Upper lobe of left lung (tissue), 6 donors: Measurements from ENCODE around the gene TEDC1. TPM values are rescaled to one million over a fixed set of nuclear protein-coding genes. Genes with fewer than 3 reads are reported as not detected.

Source experiments
- ATAC-seq, 2 donors: fragments of 200-7000 bp; cut with Tn5 transposase; one replicate each; pipeline ENCODE4 v1.9.1; 2022; ENCODE audit warnings: mild to moderate bottlenecking in 2 of 2, moderate library complexity in 2 of 2; ENCODE audit not compliant: low FRiP score in 2 of 2
- DNase-seq, 2 donors: peaks; one replicate each; pipeline ENCODE4 v3.0.0-alpha.2; 2019 to 2020
- H3K27ac ChIP-seq, 4 donors: fragments of 200-600 bp; sonication (generic); one replicate each; pipeline ENCODE4 v1.5.1; 2016 to 2019
- H3K27me3 ChIP-seq, 4 donors: fragments of 200-600 bp; sonication (generic); one replicate each; pipeline ENCODE4 v1.5.1; 2017 to 2019
- H3K36me3 ChIP-seq, 4 donors: fragments of 200-600 bp; sonication (generic); one replicate each; pipeline ENCODE4 v1.5.1; 2016 to 2019
- H3K4me1 ChIP-seq, 4 donors: fragments of 200-600 bp; sonication (generic); one replicate each; pipeline ENCODE4 v1.5.1; 2018 to 2019
- H3K4me3 ChIP-seq, 4 donors: fragments of 200-600 bp; sonication (generic); one replicate each; pipeline ENCODE4 v1.5.1; 2017 to 2019; ENCODE audit warnings: mild to moderate bottlenecking in 2 of 4, moderate library complexity in 1 of 4
- H3K9me3 ChIP-seq, 4 donors: fragments of 200-600 bp; sonication (generic); one replicate each; pipeline ENCODE4 v1.5.1; 2018 to 2019
- CTCF ChIP-seq, 6 experiments: fragments of 450-650 bp in 4 of 6; fragments of 200-600 bp in 2 of 6; sonication (generic) in 2 of 6; IDR thresholded peaks; one replicate each; pipeline ENCODE4 v1.5.1; 2016 to 2019; ENCODE audit warnings: antibody characterized with exemption in 6 of 6
- EP300 ChIP-seq, 4 donors: sonication (generic); formaldehyde crosslinking; IDR thresholded peaks; one replicate each; pipeline ENCODE4 v1.5.1; 2017; ENCODE audit warnings: antibody characterized with exemption in 4 of 4, control low read depth in 2 of 4
- POLR2A ChIP-seq, 4 donors: fragments of 450-650 bp; IDR thresholded peaks; one replicate each; pipeline ENCODE4 v1.5.1; 2016 to 2017; ENCODE audit warnings: antibody characterized with exemption in 4 of 4, mild to moderate bottlenecking in 2 of 4
- POLR2AphosphoS5 ChIP-seq, 2 donors: sonication (generic); formaldehyde crosslinking; IDR thresholded peaks; one replicate each; pipeline ENCODE4 v1.5.1; 2017; ENCODE audit warnings: antibody characterized with exemption in 2 of 2
- WGBS, 2 donors: methylation state at CpG; one replicate each; pipeline ENCODE4 v1.1.5; 2017 to 2018; 5-methylcytosine and 5-hydroxymethylcytosine counted together
- total RNA-seq, 6 donors: library from RNA; depleted of rRNA in 4 of 6; stranded (reverse); fragments of >200 nt in 4 of 6; gene quantifications; one replicate each; pipeline versions ENCODE4 v1.1.0 to v1.2.1, GENCODE V29; 2016 to 2021
- donor health status: DM: no; HTN: no; CAD: no; lungs with moderate emphysema.
- donor health status: DM: no; HTN: yes; CAD: no; lungs with severe emphysema.

TEDC1 gene
- total RNA-seq, 6 donors from 2014 or later: 13.8 to 38.5 (median 17.4) TPM

DNA sequence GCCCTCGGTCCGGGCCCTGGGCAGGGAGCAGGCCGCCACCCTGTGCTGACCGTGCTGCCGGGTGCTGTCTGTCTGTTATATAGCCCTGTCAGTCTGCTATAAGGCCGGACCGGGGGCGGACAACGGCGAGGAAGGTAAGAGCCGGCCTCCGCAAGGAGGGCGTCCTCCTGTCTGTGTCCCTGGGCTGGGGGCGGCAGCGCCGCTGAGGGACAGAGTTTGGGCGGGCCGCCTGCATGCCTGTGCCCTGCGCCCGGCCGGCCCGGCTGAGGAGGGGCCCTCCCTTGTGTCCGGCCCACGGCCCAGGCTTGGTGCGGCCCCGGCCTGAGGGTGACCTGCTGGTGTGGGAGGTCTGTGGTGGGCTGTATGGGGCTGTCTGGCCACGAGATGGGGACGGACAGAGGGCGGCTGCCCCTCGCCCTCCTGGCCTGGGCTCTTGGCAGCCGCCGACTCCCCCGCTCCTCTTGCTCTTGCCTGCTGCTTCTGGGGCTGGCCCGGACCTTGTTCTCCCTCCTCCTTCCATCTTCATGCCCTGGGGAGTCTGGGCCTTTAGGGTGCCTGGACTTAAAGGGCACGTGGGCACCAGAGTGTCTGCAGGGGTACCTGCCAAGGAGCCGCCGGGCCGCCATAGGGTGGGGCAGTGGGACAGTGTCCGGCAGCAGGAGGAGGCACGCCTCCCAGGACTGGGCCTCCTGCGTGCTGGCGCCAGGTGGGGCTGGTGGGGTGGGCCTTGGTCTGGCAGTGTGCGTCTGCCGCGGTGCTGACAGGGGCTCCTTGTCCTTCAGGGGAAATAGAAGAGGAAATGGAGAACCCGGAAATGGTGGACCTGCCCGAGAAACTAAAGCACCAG lies 41.5 kb upstream of the TEDC1 start:
- Histone ChIP-seq H3K9me3 (no peaks in the 10 kb centered on the region), H3K27me3 (no peaks in the 10 kb centered on the region), H3K4me3 (no peak overlapping the region), H3K27ac (no peak overlapping the region), H3K36me3 (peaks cover 0 to 56% (median 32%) of the 10 kb centered on the region in 4 donors), H3K4me1 (peaks cover 7 to 9% (median 7%) of the 10 kb centered on the region in 4 donors)
- no peak for ATAC-seq
- TF ChIP-seq CTCF (IDR thresholded peaks at IDR 0.05) (no peak), POLR2A (IDR thresholded peaks at IDR 0.05) (no peak), EP300 (IDR thresholded peaks at IDR 0.05) (no peak), POLR2AphosphoS5 (IDR thresholded peaks at IDR 0.05) (no peak)
- 87 to 90% methylated on average over 4 to 46 of the region's 47 CpGs for WGBS, 2 donors
- DNase-seq: peak in 1 of 2 donors; percentile 85

DNA sequence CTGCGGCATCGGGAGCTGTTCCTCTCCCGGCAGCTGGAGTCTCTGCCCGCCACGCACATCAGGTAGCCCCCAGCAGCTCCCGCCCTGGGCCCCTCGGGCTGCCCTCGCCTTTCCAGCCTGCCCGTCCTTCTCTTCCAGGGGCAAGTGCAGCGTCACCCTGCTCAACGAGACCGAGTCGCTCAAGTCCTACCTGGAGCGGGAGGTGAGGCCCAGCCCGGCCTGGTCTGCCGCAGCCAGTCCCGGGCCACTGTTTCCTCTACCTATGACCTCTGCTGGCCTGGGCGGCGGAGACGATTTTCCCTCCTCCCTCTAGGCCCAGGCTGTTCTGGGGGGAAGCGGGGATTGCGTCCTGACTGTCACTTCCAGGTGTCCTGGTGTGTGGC lies 40.9 kb upstream of the TEDC1 start:
- Histone ChIP-seq H3K36me3 (peaks cover 0 to 62% (median 35%) of the 10 kb centered on the region in 4 donors), H3K9me3 (no peaks in the 10 kb centered on the region), H3K4me3 (no peak overlapping the region), H3K27me3 (no peaks in the 10 kb centered on the region), H3K4me1 (peaks cover 7 to 9% (median 7%) of the 10 kb centered on the region in 4 donors), H3K27ac (no peak overlapping the region)
- TF ChIP-seq EP300 (IDR thresholded peaks at IDR 0.05) (no peak), POLR2A (IDR thresholded peaks at IDR 0.05) (no peak), CTCF (IDR thresholded peaks at IDR 0.05) (no peak), POLR2AphosphoS5 (IDR thresholded peaks at IDR 0.05) (no peak)
- 87% methylated on average over 15 to 22 of the region's 22 CpGs for WGBS, 2 donors
- peak in 1 of 2 donors; percentile 59 for DNase-seq
- ATAC-seq: no peak

GRCh38 chr14:105450864-105451720 lies 40.0 kb upstream of the TEDC1 start:
- Histone ChIP-seq H3K27me3 (no peaks in the 10 kb centered on the region), H3K36me3 (peaks cover 0 to 70% (median 42%) of the 10 kb centered on the region in 4 donors)

GRCh38 chr14:105452963-105453362 lies 38.1 kb upstream of the TEDC1 start:
- peak in 1 of 2 donors; percentile 76 for DNase-seq
- Histone ChIP-seq H3K27ac (no peak overlapping the region), H3K9me3 (no peaks in the 10 kb centered on the region), H3K27me3 (no peaks in the 10 kb centered on the region), H3K4me1 (peaks cover 7 to 9% (median 7%) of the 10 kb centered on the region in 4 donors), H3K4me3 (no peak overlapping the region), H3K36me3 (peaks cover 0 to 83% (median 47%) of the 10 kb centered on the region in 4 donors)
- no peak for ATAC-seq
- 89 to 91% methylated on average over 14 of the region's 14 CpGs for WGBS, 2 donors
- TF ChIP-seq CTCF (IDR thresholded peaks at IDR 0.05) (no peak), POLR2AphosphoS5 (IDR thresholded peaks at IDR 0.05) (no peak), POLR2A (IDR thresholded peaks at IDR 0.05) (no peak), EP300 (IDR thresholded peaks at IDR 0.05) (no peak)

More at GRCh38 chr14:105450864-105451720, 40.0 kb upstream of the TEDC1 start:
- TF ChIP-seq EP300 (IDR thresholded peaks at IDR 0.05) (no peak), POLR2A (IDR thresholded peaks at IDR 0.05) (no peak), CTCF (IDR thresholded peaks at IDR 0.05) (no peak), POLR2AphosphoS5 (IDR thresholded peaks at IDR 0.05) (no peak)
- Histone ChIP-seq H3K9me3 (no peaks in the 10 kb centered on the region), H3K27ac (no peak overlapping the region), H3K4me1 (peaks cover 7 to 9% (median 7%) of the 10 kb centered on the region in 4 donors), H3K4me3 (no peak overlapping the region)
- ATAC-seq (no peak), DNase-seq (peak in 1 of 2 donors; percentile 72)
- 93 to 95% methylated on average over 21 of the region's 29 CpGs for WGBS, 2 donors
